Stimulated activated naive CD4-positive, alpha-beta T cell treated with Interleukin-2 at 50 U/mL for 16 hours (primary cell): ENCODE results near the gene PDPK1.
A peak's percentile ranks its signal among the peaks of the same experiment; 100 is the strongest.
"Not testable (repeated sequence)": the region's sequence is repeated elsewhere in the genome, so short reads cannot be mapped to it uniquely, and the experiment has no call there.

Experiments
- DNase-seq: peaks from one replicate; lab custom pipeline; 2025; lab: John Stamatoyannopoulos, UW

PDPK1 gene

DNA sequence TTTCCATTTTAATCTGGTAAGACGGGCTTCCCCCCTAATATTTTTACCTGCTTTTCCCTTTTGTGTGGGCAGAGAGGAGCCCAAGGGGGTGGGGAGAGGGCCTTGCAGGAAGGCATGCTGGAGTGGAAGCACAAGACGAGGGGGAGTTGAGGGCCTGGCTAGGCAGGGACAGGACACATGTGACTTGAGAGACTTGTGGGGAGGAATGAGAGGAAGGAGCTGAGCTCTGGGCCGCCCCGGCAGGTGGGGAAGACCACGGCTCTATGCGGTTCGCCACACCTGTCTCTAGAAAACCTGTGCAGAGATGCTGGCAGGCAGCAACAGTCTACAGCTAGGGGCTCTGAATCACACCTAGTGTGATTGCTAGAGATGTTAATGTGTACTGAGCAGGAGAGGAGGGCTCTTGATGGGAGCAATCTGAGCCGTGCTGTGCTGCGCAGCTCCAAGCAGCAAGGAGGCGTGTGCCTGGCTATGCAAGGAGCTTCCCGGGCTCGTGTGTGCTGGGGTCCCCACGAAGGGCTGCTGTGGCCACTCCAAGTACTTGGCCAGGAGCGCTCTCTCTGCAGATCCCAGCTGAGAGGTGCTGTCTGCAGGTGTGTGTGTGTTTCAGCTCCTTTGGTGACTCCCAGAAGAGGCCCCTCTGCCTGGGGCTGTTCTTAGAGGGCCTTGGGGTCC lies 50.2 kb downstream of the PDPK1 start:
- no peak for DNase-seq

DNA sequence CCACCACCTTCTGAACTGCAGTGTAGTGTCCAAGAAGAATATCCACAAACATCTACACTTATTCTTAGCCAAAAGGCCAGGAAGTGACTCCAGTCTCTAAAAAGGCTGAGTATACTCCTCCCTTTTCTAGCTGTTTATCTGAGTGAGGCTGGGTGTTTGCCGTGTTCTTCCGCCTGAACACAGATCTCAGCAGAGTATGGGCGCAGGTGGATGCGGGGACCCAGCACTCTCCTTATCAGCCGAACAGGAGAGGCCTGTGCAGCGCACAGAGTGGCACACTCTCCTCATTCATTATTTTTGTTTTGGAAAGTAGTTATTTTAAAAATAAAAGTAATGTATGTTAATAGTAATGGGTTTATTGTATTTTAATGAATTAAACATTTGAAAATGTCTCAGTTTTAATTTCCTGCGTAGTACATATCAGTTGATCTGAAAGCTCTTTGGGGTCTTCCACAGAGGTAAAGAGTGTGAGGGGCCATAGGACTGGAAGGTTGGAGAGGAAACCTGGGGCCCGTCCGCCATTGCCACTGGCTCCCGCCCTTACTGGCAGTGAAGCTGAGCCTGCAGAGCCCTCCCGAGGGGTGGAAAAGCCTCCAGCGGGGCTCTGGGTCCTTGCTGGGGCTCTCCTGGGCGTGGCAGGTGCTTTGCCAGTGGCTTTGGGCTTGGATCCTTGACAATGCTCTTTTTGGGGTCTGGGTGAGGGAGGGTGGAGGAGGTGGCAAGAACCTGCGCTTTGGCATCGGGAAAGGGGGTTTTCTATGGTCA lies 53.8 kb downstream of the PDPK1 start:
- DNase-seq: no peak

DNA sequence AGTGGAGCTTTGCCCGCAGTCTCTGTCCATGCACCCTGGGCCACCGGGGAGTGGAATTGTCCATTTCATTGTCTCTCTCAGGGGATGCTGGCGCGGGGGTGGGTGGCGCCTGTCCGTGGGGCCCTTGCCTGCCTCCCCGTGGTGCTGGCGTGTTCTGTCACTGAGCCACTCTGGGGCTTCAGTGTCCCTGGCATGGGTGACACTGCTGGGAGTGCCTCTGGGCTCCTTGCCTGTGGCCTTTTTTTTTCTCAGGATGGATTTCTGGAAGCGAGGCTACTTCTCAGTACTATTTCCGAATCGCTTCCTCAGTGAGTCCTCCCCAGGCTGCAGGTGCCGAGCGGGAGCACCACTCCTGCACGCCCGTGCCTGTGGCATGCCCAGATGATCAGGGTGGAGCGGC lies 55.0 kb downstream of the PDPK1 start:
- DNase-seq: no peak

DNA sequence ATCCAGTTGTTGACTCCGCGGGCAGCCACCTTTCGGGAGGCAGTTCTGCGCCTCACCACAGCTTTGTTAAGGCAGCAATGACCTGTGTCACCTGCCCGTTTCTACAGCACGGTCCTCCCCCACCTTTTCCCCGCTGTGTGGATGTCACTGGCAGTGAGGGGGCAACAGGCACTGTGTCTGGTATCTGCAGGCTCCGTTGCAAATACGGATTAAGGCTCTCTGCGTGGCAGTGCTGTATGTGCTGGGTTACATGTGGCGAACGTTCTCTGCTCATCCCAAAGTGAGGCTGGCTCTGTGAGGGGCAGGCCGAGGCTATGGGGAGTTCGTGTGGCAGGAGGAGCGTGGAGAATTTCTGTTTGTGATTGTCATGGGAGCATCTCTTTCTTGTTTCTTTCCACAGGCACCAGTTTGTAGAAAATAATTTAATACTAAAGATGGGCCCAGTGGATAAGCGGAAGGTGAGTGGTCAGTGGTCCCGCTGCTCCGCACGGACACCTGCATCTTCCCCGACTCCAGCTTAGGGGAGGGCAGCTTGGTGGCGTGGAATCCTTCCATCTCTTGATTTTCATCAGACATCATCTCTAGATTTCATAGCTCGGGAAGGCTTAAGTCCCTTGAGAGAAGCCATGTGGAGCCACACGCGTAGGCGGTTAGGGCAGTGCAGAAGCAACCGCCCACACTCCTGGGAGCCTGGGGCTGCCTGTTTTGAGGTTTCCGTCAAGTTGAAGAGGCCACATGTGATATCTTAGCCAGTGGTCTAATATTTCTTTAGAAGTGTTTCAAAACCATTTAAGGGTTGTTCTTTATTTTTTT lies 57.8 kb downstream of the PDPK1 start:
- no peak for DNase-seq

DNA sequence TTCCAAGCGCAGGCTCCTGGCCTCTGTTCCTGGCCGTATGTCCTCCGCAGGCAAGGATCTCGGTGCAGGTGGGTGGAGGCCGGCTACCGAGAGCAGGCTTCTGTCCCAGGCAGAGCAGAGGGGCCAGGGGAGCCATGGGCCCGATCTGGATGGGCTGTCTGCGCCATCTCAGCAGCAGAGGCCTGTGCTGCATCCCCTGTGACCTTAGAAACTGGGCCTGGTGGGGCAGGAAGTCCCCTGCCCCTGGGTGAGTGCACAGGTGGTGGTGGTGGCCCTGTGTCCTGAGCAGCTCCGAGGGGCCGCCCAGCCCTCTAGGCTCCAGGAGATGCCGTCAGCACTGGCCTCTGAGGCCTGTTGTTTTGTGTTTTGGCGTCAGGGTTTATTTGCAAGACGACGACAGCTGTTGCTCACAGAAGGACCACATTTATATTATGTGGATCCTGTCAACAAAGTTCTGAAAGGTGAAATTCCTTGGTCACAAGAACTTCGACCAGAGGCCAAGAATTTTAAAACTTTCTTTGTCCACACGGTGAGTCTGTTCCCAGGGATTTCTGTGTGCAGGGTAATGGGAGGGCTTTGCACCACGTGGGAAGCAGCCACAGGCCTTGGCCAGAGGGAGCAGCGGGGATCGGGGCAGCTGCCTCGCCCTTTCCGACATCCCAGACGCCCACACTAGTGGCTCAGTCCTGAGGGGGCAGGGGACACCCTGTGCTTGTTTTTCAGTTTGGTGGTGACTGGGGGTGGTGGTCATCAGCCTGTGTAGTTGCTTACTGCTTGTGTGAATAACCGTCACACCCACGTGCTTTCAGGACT lies 59.1 kb downstream of the PDPK1 start:
- DNase-seq: no peak

DNA sequence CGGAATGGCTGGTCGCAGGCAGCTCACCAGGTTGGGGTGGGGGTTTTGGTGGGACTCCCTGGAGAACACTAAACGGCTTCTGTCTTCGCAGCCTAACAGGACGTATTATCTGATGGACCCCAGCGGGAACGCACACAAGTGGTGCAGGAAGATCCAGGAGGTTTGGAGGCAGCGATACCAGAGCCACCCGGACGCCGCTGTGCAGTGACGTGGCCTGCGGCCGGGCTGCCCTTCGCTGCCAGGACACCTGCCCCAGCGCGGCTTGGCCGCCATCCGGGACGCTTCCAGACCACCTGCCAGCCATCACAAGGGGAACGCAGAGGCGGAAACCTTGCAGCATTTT lies 59.7 kb downstream of the PDPK1 start:
- DNase-seq: no peak

DNA sequence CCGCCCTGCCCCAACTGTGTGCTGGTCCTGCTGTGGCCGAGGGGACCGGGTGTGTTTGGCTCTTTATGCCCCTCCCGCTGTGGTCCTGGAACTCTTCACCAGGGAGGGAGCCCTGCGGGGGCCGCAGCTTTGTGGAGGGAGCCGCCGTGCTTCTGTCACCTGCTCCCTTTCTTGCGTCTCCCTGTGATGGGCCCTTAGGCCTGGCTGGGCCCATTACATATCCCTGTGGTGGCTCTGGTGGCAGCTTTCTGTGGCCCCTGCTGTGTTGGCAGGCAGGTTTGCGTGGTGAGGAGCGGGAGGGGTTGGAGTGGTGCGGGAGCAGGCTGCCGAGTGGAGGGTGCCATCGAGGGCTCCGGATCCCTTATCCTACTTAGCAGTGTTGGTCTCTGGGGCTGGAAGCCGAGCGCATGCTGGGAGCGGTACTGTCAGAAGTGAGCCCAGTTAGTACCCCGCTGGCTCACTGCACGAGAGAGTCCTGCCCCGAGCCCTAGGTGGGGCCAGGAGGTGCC lies 60.4 kb downstream of the PDPK1 start:
- DNase-seq: no peak

DNA sequence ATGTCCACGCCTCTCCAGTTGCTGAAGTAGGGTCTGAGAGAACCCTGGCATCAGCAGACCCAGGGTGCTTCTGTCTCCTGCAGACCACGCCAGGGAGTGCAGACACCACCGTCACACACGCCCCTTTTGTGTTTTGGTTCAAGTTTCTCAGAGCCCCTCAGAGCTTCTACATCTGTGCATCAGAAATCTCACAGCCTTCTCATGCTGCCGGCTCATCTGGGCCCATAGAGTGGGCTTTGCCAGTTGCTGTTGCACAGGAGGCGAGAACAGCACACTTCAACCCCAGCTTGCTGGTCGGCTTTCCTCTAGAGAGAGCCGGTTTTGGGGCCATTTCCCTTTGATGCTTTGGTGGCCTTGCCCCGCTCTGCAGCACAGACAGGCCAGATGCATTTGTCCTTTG lies 60.9 kb downstream of the PDPK1 start:
- DNase-seq: no peak

DNA sequence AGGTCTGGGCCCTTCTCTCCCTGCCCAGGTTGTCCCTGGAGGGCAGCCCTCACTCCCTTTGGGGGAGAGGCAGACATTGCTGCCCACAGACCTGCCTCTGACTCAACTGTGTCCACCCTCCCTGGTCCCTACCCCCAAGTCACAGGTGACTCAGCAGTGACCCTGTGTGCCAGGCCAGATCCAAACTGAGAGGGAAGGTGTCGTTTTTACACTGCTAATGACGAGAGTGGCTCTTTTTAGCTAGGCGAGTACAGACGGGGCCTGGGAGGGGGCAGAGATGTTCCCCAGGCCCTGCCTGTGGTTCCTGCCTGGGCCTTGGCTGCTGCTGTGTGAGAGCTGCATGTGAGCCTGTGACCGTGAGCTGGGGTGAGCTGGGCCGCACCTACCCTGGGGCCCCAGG lies 61.3 kb downstream of the PDPK1 start:
- DNase-seq: not testable (repeated sequence)

DNA sequence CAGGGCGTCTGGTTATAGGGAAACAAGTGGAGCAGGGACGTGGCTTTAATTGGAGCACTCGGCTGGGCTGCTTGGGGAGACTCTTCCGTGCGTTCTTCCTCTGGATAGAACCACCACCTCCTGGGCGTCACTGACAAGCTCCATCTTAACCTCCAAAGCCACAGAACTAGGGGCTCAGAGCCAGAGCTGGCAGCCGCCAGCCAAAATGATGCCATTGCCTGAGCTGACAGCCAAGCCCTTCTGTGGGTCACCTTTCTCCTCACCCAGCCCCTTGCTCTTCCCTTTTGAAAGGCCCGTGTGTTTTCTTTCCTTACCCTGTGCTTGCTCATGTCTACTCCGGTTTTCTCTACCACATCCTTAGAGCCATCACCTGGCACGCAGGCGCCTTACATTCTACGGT lies 62.0 kb downstream of the PDPK1 start:
- not testable (repeated sequence) for DNase-seq

DNA sequence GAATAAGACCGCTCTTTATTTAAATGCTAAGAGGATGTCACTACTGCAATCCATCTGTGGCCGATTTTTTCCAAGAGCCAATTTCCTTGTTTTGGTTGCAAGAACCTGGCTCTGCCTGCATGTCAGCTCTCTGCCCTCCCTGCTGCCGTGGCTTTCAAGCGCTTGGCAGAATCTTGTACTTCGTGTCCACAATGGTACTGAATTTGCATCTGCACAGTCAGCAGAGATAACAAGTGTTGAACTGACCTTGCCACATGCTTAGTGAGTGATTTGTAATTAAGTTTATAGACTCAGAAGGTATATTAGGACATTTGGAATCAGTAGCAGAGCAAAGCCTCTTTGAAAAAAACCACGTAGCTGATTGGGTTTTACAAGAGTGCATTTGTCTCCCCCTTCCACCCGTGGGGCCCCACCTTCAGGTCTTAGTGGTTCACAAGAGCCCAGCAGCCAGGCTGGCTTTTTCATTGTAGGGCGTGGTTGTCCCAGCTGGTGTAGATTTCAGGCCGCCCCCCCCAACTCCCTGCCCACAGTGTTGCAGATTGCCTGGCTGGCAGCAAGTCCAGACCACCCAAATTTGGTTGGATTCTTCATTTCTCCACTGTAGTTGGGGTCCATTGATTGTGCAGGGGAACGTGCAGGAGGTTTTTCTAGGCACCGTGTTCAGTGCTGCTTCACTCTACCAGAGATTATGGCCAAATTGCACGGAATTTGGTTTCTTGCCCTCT lies 63.6 kb downstream of the PDPK1 start:
- DNase-seq: not testable (repeated sequence)

DNA sequence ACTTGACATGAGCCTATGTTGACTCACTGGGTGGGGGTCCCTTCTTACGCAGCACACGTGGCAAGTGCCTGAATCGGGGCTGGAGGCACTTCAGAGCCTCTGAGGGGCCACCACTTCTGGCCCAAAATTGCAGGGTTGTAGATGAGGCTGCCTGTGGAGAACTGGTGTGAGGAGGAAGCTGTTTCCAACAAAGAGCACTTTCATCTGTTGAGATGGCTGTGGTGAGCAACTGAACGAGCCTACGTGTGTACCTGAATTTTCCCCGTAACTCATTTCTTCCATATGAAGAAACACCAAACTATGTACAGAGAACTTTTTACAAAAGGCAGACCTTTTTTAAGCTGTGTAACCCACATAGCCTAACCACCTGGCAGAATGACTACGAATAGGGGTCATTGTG lies 64.4 kb downstream of the PDPK1 start:
- not testable (repeated sequence) for DNase-seq

DNA sequence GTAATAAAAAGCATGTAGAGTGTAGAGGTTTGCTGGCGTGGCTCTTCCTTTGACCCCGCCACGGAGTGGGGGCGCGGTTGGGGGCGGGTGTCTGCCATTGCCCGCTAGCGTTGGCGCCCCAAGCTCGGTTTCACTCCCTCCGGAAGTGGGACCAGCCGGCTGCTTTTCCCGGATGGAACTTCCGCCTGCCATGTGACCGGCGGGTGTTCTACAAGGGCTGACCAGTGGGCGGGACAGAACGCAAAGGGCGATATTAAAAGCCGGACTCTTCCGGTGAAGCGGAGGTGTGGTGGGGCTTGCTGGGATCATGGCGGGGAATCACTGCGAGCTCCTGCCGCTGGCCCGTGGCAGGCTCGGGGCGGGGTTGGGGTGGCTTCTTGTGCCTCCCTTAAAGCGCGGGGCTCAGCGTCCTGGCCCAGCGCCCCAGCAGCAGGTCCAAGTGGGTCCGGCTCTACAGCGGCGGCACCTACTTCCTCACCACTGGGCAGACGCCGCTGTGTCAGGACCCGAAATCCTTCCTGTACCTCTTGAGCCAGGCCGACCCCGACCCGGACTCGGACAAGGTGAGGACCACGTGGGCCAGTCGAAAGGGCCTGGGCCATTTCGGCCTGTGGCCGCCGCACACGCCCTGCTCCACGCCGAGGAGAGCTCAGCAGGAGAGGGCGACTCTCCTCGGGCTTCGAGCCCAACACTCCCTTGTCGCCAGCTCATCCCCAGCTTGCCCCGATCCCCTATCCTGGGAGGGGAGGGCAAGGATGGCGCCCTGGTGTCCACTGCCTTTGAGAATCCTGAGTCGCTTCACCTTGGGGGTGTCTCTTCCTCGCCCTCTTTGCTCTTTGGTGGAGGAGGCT lies 65.6 kb downstream of the PDPK1 start:
- peak; percentile 85 for DNase-seq

DNA sequence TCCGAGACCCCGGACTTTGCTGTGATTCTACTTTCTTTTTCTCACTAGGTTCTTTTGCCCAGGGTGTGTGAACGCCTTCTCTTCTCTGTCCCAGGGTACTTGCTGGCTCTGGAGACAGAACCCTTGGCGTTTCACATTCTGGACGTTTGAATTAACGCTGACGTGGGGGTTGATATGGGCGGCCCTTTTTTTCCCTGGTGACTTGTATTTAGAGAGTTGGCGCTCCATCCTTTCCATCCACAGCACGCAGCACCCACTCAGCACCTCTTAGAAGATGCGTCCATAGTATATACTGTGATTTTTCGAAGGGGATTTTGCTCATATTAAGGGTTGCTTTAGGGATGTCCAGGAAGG lies 66.2 kb downstream of the PDPK1 start:
- not testable (repeated sequence) for DNase-seq

DNA sequence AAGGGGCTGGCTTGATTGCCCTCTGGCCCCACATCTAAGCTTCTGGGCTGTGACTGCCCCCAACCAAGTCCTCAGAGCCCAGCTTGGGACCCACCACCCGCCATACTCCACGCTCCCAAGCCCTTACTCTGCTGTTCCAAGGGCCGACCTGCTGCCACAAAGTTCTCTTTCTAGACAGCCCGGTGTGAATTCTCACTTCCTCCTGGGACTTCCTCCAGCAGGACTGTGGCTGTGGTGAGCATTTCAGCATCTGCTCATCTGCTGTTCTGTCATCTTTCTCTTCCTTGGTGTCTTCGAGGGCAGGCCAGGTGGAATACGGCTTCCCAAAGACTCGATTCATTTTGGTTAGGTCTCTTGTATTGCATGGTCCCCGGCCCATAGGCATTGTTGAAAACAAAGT lies 69.0 kb downstream of the PDPK1 start:
- DNase-seq: not testable (repeated sequence)

DNA sequence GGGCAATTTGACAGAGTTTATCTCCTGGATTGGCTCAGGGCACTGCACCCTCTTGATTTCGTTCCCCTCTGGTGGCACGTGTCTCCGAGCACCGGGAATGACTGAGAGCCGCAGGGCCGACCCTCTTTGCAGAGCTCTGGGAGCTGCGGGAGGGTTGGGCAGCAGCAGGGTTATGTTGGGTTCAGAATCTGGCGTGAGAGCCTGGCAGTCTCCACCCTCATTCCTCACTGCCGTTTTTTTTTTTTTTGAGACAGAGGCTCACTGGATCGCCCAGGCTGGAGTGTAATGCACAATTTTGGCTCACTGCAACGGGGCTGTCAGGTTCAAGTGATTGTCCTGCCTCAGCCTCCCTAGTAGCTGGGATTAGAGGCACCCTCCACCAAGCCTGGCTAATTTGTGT lies 71.5 kb downstream of the PDPK1 start:
- DNase-seq: not testable (repeated sequence)

DNA sequence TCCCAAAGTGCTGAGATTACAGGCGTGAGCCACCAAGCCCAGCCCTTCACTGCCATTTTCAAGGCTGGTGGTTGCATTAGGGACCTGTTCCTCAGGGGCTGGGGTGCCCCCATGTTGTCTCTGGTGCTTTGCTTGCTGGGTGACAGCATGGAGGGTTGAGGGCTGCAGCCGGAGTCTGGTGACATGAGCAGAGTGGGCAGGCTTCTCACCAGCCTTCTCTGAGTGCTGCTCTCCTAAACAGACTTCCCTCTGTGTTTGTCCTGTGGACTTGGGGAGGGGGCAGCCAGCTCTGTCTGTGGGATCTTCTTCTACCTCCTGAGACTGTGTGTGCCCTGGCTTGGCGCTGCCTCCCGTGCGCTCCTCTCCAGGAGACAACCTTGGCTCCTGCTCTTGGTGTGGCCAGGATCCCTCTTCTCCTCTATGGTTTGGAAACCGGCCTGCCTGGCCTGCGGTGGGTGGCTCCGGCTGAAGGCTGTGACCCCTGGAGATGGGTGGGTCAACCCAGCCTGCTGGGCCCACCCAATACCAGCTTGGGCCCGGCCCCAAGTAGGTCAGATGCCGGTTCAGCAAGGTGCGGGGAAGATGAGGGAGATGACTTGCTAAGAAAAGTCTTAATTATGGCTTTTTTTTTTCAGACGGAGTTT lies 72.1 kb downstream of the PDPK1 start:
- no peak for DNase-seq

DNA sequence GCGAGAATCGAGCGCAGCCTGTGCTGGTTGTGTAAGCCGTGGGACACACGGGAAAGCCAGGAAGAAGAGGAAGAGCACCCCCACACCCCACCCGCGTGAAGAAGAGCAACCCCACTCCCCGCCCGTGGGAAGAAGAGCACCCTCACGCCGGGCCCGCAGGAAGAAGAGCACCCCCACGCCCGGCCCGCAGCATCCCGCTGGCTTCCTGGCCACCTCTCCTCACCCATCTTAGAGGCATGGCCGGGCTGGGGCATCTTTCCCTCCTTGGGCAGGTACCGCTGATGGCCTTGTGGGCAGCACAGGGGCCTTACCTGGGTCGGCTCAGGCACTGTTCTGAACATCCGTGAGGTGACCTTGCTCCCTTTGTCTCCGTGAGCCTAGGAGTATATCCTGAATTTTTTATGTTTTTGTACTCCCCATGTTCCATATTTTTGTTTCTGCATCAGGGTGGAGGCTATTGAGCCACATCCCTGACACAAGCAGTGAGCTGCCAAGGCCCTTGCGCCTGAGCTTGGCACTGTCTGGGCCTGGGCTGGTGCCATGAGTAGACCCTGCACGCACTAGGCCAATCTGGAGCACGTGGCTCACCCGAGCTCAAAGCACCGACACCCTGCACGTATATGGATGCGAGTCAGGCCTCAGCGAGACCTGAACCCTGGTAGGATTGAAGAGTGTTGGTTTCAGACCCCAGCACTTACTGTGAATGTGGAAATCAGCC lies 73.1 kb downstream of the PDPK1 start:
- DNase-seq: no peak

DNA sequence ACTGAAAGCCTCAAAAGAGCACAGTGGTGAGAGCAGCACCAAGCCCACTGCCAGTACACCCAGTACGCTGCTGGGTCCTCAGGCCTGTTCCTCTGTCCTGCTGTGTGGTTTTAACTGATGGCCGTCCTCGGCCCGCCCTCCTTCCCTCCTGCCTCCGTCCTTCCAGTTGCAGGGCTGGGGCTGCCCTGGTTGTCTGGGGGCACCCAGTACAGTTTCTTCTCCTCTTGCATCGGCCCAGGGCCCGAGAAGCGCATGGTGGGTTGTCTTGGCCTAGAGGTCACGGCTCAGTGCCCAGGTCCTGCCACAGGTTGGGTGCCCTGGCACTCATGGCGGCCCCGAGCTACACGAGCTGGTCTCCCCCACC lies 73.7 kb downstream of the PDPK1 start:
- no peak for DNase-seq
